Activated CD4-positive, alpha-beta T cell treated with anti-CD3 and anti-CD28 coated beads, Interleukin-2, amount 10 ng/mL, durations not matched to agents 24 days and 14 days (primary cell): ENCODE data around the gene TGFBR1. TPM values are rescaled to one million over a fixed set of nuclear protein-coding genes. Genes with fewer than 3 reads are reported as not detected.
A peak's percentile ranks its signal among the peaks of the same experiment; 100 is the strongest.

Experiments
- DNase-seq: peaks from one replicate; pipeline ENCODE4 v3.0.0; 2022
- H3K27ac Mint-ChIP-seq: one replicate; pipeline ENCODE4 v1.8.0; 2022; ENCODE audit warnings: mild to moderate bottlenecking, mixed read lengths
- H3K27me3 Mint-ChIP-seq: one replicate; pipeline ENCODE4 v1.8.0; 2022; ENCODE audit warnings: mixed read lengths
- H3K36me3 Mint-ChIP-seq: one replicate; pipeline ENCODE4 v1.8.0; 2022; ENCODE audit warnings: low read depth, mild to moderate bottlenecking, mixed read lengths
- H3K4me1 Mint-ChIP-seq: one replicate; pipeline ENCODE4 v1.8.0; 2021; ENCODE audit warnings: mixed read lengths
- H3K4me3 Mint-ChIP-seq: one replicate; pipeline ENCODE4 v1.8.0; 2022; ENCODE audit warnings: mild to moderate bottlenecking, moderate library complexity, mixed read lengths
- H3K9me3 Mint-ChIP-seq: one replicate; pipeline ENCODE4 v1.8.0; 2021; ENCODE audit warnings: mixed read lengths
- intact Hi-C: fragments of 100-400 bp; cut with micrococcal nuclease; formaldehyde crosslinking; loops from one replicate; pipeline ENCODE4 v1.15.1; 2023
- total RNA-seq: library from RNA; stranded (reverse); gene quantifications from 2 replicates; pipeline ENCODE4 v1.2.3, GENCODE V29; 2022

TGFBR1 gene
- total RNA-seq, 1 donor from 2014 or later = 35.3 TPM

DNA sequence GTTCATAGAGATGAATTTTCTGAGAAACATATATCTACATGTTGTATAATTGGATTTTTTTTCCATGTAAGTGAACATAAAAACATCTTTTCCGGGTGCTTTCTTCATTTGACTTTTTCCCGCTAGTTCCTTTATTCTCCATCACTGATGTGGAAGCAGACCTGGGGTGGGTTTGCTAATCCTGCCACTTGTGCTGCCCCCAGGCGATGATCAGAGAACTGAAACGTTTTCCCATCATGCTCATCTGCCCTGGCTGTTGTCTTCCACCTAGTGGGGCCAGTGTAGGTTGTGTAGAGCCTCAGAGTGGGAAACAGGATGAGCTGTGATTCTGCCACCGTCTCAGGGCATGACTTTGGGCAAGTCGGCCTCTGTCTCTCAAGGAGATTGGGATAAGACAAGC lies 34.2 kb upstream of the TGFBR1 start:
- Mint-ChIP-seq H3K9me3 (peaks cover 9% of the 10 kb centered on the region), H3K36me3 (peaks cover 12% of the 10 kb centered on the region), H3K27me3 (no peaks in the 10 kb centered on the region), H3K27ac (no peak overlapping the region), H3K4me3 (no peak overlapping the region), H3K4me1 (peaks cover 52% of the 10 kb centered on the region)
- no peak for DNase-seq
- intact Hi-C loops = no loop called here

GRCh38 chr9:99071313-99072039 lies 33.4 kb upstream of the TGFBR1 start:
- Mint-ChIP-seq H3K36me3 (peaks cover 12% of the 10 kb centered on the region), H3K4me3 (no peak overlapping the region), H3K4me1 (peaks cover 56% of the 10 kb centered on the region), H3K27me3 (no peaks in the 10 kb centered on the region), H3K27ac (peak overlapping the region; percentile 57), H3K9me3 (peaks cover 9% of the 10 kb centered on the region)
- no peak for DNase-seq
- intact Hi-C loops = no loop called here

DNA sequence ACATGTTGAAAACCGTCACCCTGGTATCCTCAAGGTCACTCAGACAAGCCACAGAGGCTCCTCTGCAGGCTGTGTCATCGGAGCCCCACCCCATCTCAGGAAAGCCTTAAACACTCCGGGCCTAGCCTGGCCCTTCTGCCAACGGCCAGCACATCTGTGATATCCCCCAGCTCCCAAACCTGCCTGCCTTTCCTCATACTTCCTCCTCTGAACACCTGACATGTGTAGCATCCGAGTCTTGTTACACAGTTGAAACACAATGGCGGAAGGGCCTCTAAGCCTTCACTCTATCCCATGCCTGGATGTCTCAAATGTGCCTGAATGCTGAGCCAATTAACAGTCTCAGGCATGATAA lies 32.9 kb upstream of the TGFBR1 start:
- Mint-ChIP-seq H3K4me3 (no peak overlapping the region), H3K27me3 (no peaks in the 10 kb centered on the region), H3K27ac (no peak overlapping the region), H3K4me1 (peaks cover 57% of the 10 kb centered on the region), H3K9me3 (peaks cover 9% of the 10 kb centered on the region), H3K36me3 (peaks cover 9% of the 10 kb centered on the region)
- no peak for DNase-seq
- intact Hi-C loops = no loop called here

GRCh38 chr9:99073347-99073746 lies 31.6 kb upstream of the TGFBR1 start:
- Mint-ChIP-seq H3K4me1 (peaks cover 61% of the 10 kb centered on the region), H3K4me3 (no peak overlapping the region), H3K36me3 (peaks cover 8% of the 10 kb centered on the region), H3K9me3 (peaks cover 9% of the 10 kb centered on the region), H3K27me3 (no peaks in the 10 kb centered on the region), H3K27ac (no peak overlapping the region)
- intact Hi-C loops = no loop called here
- no peak for DNase-seq

DNA sequence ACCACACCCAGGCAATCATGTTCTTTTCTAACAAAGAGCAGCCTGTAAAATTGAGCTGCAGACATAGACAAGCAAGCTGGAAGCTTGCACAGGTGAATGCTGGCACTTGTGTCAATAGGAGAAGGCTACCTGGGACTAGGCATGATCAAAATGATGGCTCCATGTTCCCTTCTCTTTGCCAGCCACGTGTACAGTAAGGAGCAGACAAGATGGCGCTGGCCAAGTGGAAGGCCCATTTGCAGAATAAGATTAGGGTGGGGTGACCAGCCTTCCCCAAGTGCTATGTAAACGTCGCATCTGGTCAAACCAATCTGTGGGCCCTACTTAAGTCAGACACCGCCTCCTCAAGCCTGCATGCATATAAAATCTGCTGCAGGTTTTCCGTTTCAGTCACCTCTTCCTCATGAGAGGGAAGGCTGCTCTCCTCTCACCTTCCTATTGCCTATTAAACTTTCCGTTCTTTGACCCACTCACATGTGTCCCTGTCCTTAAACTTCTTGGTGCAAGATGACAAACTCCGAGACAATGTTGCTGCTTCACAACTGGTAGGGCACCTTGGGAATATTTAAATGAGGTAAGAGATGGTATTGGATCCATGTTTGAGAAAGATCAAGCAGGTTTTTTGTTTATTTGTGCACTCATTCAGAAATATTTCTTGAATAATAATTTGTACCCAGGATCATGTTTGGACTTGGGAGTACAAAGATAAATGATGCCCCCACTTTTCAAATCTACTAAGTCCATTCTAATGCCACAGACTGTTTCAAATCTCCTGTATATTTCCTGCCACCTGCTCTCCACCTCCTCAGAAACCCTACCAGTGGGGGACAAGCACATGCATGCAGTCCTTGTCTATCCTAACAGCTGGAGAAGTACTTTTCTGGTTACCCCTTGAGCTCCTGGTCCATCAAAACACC lies 30.7 kb upstream of the TGFBR1 start:
- no peak for DNase-seq
- H3K4me3 Mint-ChIP-seq = no peak overlapping the region
- H3K9me3 Mint-ChIP-seq = peaks cover 2% of the 10 kb centered on the region
- peaks cover under 1% of the 10 kb centered on the region for H3K36me3 Mint-ChIP-seq
- H3K4me1 Mint-ChIP-seq = peaks cover 52% of the 10 kb centered on the region
- intact Hi-C loops = no loop called here
- H3K27ac Mint-ChIP-seq = no peak overlapping the region
- no peaks in the 10 kb centered on the region for H3K27me3 Mint-ChIP-seq

DNA sequence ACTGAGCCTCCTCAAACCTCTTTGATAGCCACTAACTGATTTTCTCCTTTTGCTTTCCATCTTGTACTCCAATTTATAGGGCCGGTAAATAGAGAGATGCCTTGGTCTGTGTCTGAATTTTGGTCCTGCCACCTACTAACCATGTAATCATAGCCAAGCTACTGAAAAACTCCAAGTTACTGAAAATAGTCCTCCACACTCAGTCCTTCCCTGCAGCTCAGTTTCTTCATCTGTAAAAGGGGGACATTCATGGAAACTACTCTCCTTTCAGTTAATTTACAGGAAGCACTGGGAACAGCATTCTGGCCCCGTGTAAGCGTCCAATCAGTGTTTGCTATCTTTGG lies 30.0 kb upstream of the TGFBR1 start:
- H3K4me3 Mint-ChIP-seq = no peak overlapping the region
- H3K27ac Mint-ChIP-seq = no peak overlapping the region
- no peaks in the 10 kb centered on the region for H3K36me3 Mint-ChIP-seq
- DNase-seq = no peak
- H3K4me1 Mint-ChIP-seq = peaks cover 52% of the 10 kb centered on the region
- intact Hi-C loops = no loop called here
- no peaks in the 10 kb centered on the region for H3K27me3 Mint-ChIP-seq
- H3K9me3 Mint-ChIP-seq = no peaks in the 10 kb centered on the region

DNA sequence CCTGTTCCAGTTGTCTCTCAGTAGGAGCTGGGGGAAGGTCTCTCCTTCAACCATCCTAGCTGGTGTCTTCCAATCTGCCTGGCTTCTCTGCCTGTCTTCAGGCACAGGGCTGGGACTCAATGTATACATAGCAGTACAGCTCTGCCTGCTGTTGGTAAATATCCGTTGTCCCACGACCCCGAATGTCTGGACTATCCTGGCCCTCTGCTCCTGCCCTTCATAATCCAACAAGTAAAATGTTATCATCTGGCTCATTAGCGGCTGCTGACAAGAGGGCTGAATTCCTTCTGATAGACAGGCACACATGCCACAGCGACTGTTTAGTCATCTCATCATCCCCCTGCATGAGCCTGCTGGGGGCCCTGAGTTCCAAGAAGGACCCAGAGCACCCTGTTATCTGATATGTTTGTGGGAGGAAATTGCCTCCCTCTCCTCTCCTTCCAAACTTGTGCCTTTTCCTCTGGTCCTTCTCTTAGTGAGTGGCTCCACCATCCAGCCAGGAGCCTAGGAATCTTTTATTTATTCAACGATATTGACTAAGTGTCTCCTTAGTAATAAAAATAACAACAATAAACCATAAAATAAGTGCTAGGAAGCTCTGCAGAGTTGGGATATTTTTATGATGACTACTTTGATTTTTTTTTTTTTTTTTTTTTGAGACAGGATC lies 29.5 kb upstream of the TGFBR1 start:
- H3K4me3 Mint-ChIP-seq = no peak overlapping the region
- peaks cover 52% of the 10 kb centered on the region for H3K4me1 Mint-ChIP-seq
- no peaks in the 10 kb centered on the region for H3K27me3 Mint-ChIP-seq
- H3K36me3 Mint-ChIP-seq = no peaks in the 10 kb centered on the region
- H3K9me3 Mint-ChIP-seq = no peaks in the 10 kb centered on the region
- DNase-seq = no peak
- intact Hi-C loops = no loop called here
- H3K27ac Mint-ChIP-seq = no peak overlapping the region

GRCh38 chr9:99076030-99076429 lies 28.9 kb upstream of the TGFBR1 start:
- Mint-ChIP-seq H3K4me1 (peaks cover 46% of the 10 kb centered on the region), H3K27me3 (no peaks in the 10 kb centered on the region), H3K9me3 (no peaks in the 10 kb centered on the region), H3K27ac (peak overlapping the region; percentile 90), H3K4me3 (no peak overlapping the region), H3K36me3 (no peaks in the 10 kb centered on the region)
- intact Hi-C loops = loop anchor here (2.0 kb wide), 2 partner anchors 17 kb away; no protein-coding TSS in a partner anchor
- DNase-seq = no peak

DNA sequence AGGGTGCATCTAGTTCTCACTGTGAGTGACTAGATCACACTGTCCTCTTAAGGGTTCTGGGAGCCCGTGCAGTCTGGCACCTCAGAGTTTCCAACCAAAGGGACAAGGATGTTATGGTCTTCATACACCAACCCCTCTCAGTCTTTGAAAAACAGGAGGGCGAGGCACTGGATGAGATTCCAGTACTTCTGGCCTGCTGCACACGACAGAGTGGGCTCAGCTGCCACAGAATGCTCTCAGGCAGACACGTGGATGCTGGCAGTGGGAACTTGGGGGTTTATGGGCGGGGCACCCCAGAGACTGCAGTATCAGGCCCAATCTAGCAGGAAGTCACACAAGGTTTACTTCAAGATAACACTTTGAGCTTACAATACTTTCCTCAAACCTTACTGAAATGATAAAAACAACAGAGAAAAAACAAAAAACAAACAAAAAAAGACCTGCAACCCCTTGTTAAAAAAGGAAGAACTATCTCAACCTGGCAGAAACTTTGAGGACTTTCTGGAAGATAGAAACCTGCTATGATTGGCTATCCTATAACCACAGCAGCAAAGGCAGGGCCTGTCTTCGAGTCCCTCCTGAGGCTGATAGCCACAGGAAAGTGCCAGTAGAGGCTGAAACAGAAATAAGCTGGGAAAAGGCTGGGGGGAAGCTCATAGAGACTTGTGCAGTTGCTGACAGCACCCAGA lies 28.3 kb upstream of the TGFBR1 start:
- peaks cover 41% of the 10 kb centered on the region for H3K4me1 Mint-ChIP-seq
- peak overlapping the region; percentile 90 for H3K27ac Mint-ChIP-seq
- H3K9me3 Mint-ChIP-seq = no peaks in the 10 kb centered on the region
- peak overlapping the region; percentile 70 for H3K4me3 Mint-ChIP-seq
- peak; percentile 84 for DNase-seq
- H3K36me3 Mint-ChIP-seq = no peaks in the 10 kb centered on the region
- intact Hi-C loops = loop anchor here (2.0 kb wide), 2 partner anchors 16 to 18 kb away; no protein-coding TSS in a partner anchor
- no peaks in the 10 kb centered on the region for H3K27me3 Mint-ChIP-seq

DNA sequence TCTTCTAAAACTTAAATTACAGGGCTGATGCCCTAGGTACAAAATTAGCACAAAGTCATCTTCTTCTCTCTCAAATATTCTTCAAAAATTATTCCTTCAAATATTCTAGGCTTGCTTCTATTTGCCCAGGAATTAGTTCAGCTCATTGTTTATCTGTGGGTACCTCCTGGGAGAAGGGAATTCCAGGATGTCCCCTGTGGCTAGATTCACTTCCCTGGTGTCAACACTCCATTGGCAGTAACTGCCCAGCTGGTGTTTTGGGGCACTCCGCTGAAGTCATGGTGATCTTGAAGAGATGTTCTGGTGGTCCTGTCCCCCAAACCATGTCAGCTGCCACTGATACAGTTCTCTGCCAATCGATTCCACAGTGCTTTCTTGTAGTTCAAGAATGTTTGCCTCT lies 26.2 kb upstream of the TGFBR1 start:
- Mint-ChIP-seq H3K27ac (peak overlapping the region; percentile 35), H3K4me1 (peaks cover 34% of the 10 kb centered on the region), H3K27me3 (peaks cover 8% of the 10 kb centered on the region), H3K36me3 (no peaks in the 10 kb centered on the region), H3K9me3 (peaks cover 4% of the 10 kb centered on the region), H3K4me3 (no peak overlapping the region)
- DNase-seq = no peak
- intact Hi-C loops = no loop called here

- Mint-ChIP-seq H3K4me1 (peaks cover 30% of the 10 kb centered on the region), H3K9me3 (peaks cover 4% of the 10 kb centered on the region), H3K27me3 (peaks cover 8% of the 10 kb centered on the region), H3K36me3 (no peaks in the 10 kb centered on the region), H3K4me3 (no peak overlapping the region), H3K27ac (no peak overlapping the region)
- intact Hi-C loops = no loop called here
- DNase-seq = no peak
Observed at GRCh38 chr9:99079542-99079941, 25.4 kb upstream of the TGFBR1 start.

DNA sequence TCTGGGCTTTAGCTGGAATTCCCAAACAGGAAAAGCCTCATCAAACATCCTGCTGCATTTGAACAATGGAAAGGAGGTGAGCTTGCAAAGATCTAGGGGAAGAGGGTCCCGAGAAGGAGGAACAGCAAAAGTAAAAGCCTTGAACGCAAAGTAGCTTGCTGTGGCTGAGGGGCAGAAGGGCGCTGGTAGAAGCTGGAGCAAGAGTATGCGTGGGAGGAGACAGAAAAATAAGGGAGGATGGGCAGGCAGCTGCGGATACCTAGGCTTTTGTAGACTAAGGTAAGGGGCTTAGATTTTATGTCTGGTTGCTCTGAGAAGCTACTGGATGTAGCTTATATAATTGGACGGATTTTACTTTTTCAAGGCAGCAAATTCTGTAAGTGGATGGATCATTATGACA lies 21.9 kb upstream of the TGFBR1 start:
- intact Hi-C loops = no loop called here
- Mint-ChIP-seq H3K4me1 (peaks cover 11% of the 10 kb centered on the region), H3K4me3 (no peak overlapping the region), H3K9me3 (peaks cover 16% of the 10 kb centered on the region), H3K27me3 (peaks cover 8% of the 10 kb centered on the region), H3K36me3 (no peaks in the 10 kb centered on the region), H3K27ac (no peak overlapping the region)
- no peak for DNase-seq

DNA sequence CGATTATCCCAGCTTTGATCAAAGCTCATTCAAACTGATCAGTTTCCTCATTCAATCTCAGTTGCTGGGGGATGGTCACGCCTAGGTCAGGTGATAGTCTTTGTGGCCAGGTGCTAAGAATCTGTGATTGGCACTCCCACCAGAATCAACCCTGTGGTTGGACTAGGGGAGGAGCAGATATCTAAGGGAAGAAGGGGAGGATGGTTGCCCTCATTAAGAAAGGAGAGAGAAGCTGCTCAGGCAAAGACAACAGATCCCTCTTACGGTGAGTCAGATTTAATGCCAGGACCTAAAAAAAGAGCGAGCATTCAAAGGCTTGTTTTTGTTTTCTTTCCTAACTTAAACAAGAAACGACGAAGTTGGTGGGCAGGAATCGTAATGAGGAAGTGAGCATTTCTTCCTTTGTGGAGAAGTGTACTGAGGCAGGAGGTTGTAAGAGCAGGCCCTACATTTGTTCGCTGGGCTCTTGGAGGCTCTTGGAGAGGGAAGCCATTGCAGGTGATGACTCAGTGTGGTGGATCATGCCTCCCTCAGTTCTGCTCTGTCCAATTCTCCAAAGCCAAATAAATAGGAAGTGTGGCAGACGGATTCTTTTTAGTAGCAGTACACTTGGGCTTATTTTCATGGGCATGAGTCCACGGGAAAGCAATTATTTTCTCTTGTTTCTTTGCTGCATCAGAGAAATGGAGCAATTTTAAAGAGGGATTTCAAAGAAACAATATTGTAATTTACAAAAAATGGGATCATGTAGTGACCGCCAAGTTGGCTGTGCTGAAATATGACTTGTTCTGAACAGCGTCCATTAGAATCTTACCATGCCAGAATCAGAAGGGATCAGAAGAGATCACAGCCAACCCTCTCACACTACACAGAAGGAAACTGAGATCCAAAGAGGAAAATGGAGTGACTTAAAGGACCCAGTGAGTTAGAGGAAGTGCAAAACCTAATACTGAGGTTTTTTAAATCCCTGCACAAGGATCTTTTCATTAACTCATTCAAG lies 18.7 kb upstream of the TGFBR1 start:
- H3K36me3 Mint-ChIP-seq = peaks cover 8% of the 10 kb centered on the region
- H3K27me3 Mint-ChIP-seq = peaks cover 8% of the 10 kb centered on the region
- H3K27ac Mint-ChIP-seq = no peak overlapping the region
- no peak overlapping the region for H3K4me3 Mint-ChIP-seq
- intact Hi-C loops = no loop called here
- H3K9me3 Mint-ChIP-seq = peaks cover 25% of the 10 kb centered on the region
- DNase-seq = no peak
- H3K4me1 Mint-ChIP-seq = peaks cover 18% of the 10 kb centered on the region
